Measurements from ENCODE around the gene TOR2A. TPM values are rescaled to one million over a fixed set of nuclear protein-coding genes. Genes with fewer than 3 reads are reported as not detected.

The TOR2A gene
- total and polyA plus RNA-seq, 9 of the 15 experiments (the other 6 are each of a cell fraction or from before 2014, with no cell fraction given), result 0.80 to 25.9 (median 11.1) TPM

- TF ChIP-seq, protein P1, sequence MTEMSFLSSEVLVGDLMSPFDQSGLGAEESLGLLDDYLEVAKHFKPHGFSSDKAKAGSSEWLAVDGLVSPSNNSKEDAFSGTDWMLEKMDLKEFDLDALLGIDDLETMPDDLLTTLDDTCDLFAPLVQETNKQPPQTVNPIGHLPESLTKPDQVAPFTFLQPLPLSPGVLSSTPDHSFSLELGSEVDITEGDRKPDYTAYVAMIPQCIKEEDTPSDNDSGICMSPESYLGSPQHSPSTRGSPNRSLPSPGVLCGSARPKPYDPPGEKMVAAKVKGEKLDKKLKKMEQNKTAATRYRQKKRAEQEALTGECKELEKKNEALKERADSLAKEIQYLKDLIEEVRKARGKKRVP (CRISPR knock-in tag; IDR thresholded peaks at IDR 0.05), result no peak
- no peak for TF ChIP-seq GTF2F1 (IDR thresholded peaks at IDR 0.05; ENCODE audit: low read depth, low read length)
- TF ChIP-seq, protein P2, sequence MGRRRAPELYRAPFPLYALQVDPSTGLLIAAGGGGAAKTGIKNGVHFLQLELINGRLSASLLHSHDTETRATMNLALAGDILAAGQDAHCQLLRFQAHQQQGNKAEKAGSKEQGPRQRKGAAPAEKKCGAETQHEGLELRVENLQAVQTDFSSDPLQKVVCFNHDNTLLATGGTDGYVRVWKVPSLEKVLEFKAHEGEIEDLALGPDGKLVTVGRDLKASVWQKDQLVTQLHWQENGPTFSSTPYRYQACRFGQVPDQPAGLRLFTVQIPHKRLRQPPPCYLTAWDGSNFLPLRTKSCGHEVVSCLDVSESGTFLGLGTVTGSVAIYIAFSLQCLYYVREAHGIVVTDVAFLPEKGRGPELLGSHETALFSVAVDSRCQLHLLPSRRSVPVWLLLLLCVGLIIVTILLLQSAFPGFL (CRISPR knock-in tag; IDR thresholded peaks at IDR 0.05), result no peak
- no peak for TF ChIP-seq FOS (IDR thresholded peaks at IDR 0.05; ENCODE audit: extremely low read depth, insufficient read length)
- no peak for TF ChIP-seq TBP (optimal IDR thresholded peaks at IDR 0.05; ENCODE audit: low read depth, low read length)
- no peak for TF ChIP-seq PRMT5 (CRISPR knock-in tag; IDR thresholded peaks at IDR 0.05)
- no peak for TF ChIP-seq ZNF274 (IDR thresholded peaks at IDR 0.05; ENCODE audit: borderline replicate concordance, low read depth, low read length)
- TF ChIP-seq NFATC3 (IDR thresholded peaks at IDR 0.05), result no peak
- no peak for TF ChIP-seq E2F8 (IDR thresholded peaks at IDR 0.05; ENCODE audit: low read depth, partially characterized antibody)
- TF ChIP-seq MEIS2 (IDR thresholded peaks at IDR 0.05; ENCODE audit: partially characterized antibody), result no peak
- TF ChIP-seq MTF1 (CRISPR knock-in tag; IDR thresholded peaks at IDR 0.05; ENCODE audit: borderline replicate concordance), result no peak
- TF ChIP-seq ARID2 (IDR thresholded peaks at IDR 0.05), result peak; percentile 58
- peak; percentile 83 for TF ChIP-seq CC2D1A (IDR thresholded peaks at IDR 0.05)
- TF ChIP-seq ZNF263 (CRISPR knock-in tag; IDR thresholded peaks at IDR 0.05; ENCODE audit: borderline replicate concordance), result peak; percentile 14; the same call in 1 of the 2 replicates
- no peak for TF ChIP-seq ZNF583 (CRISPR knock-in tag; IDR thresholded peaks at IDR 0.05)
- no peak for TF ChIP-seq ZBTB8A (IDR thresholded peaks at IDR 0.05; ENCODE audit: partially characterized antibody)
- TF ChIP-seq BACH1 (tag; IDR thresholded peaks at IDR 0.05), result no peak
- no peak for TF ChIP-seq HDAC1 (IDR thresholded peaks at IDR 0.05)
- no peak for TF ChIP-seq KDM5B (IDR thresholded peaks at IDR 0.05; ENCODE audit: insufficient replicate concordance, low read depth, low read length)
- no peak for TF ChIP-seq SREBF2 (CRISPR knock-in tag; IDR thresholded peaks at IDR 0.05)
- TF ChIP-seq POLR3A (IDR thresholded peaks at IDR 0.05; ENCODE audit: borderline replicate concordance, extremely low read depth, insufficient read depth, insufficient read length), result no peak
- TF ChIP-seq, protein P3, sequence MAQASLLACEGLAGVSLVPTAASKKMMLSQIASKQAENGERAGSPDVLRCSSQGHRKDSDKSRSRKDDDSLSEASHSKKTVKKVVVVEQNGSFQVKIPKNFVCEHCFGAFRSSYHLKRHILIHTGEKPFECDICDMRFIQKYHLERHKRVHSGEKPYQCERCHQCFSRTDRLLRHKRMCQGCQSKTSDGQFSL (CRISPR knock-in tag; IDR thresholded peaks at IDR 0.05), result no peak
- TF ChIP-seq, protein P3 (tag; IDR thresholded peaks at IDR 0.05), result no peak
- TF ChIP-seq, protein P4, sequence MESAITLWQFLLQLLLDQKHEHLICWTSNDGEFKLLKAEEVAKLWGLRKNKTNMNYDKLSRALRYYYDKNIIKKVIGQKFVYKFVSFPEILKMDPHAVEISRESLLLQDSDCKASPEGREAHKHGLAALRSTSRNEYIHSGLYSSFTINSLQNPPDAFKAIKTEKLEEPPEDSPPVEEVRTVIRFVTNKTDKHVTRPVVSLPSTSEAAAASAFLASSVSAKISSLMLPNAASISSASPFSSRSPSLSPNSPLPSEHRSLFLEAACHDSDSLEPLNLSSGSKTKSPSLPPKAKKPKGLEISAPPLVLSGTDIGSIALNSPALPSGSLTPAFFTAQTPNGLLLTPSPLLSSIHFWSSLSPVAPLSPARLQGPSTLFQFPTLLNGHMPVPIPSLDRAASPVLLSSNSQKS (CRISPR knock-in tag; IDR thresholded peaks at IDR 0.05), result no peak
These were observed 797 bp downstream of the TOR2A start (continued) for GRCh38 chr9:127734247-127734746.
